ENCODE measurements around the gene TIMM21.

DNA sequence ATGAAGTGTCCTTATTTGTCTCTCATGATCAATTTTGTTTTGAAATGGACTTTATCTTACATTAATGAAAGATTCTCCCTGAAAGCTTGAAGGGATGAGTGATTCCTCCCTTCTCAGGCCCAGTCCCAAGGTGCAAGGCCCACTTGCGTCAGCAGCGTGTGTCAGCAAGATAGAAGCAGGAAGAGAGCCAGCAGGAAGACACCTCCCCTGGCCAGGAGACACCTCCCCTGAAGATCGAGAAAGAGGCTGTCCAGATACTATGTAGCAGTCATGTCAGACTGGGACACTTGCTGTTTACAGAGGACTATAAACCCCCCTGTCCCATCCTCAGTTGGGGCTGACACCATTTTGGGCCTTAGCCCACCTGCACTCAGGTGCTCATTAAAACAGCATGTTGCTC, 38.3 kb downstream of the TIMM21 start:
- TF ChIP-seq FOXA1 (IDR thresholded peaks at IDR 0.05) (no peak), FOXM1 (IDR thresholded peaks at IDR 0.05; ENCODE audit: borderline replicate concordance) (no peak), SP1 (IDR thresholded peaks at IDR 0.05) (no peak)
